HG03025 (cell line): Measurements from ENCODE around the gene CHL1.

Experiments
- ATAC-seq: cut with Tn5 transposase; IDR thresholded peaks from one replicate; pipeline ENCODE4 v1.9.1; 2021; ENCODE audit warnings: mild to moderate bottlenecking, moderate library complexity; ENCODE audit not compliant: unreplicated experiment, low FRiP score

The CHL1 gene

GRCh38 chr3:277873-278272 lies 81.3 kb downstream of the CHL1 start:
- ATAC-seq = peak; percentile 26

GRCh38 chr3:278300-279064 lies 81.9 kb downstream of the CHL1 start:
- peak; percentile 79 for ATAC-seq

GRCh38 chr3:279325-279724 lies 82.8 kb downstream of the CHL1 start:
- ATAC-seq = no peak

- ATAC-seq = no peak
Observed at GRCh38 chr3:280681-281080, 84.1 kb downstream of the CHL1 start.

GRCh38 chr3:284322-284721 lies 87.8 kb downstream of the CHL1 start:
- no peak for ATAC-seq

- ATAC-seq = no peak
Observed at GRCh38 chr3:288417-288816, 91.9 kb downstream of the CHL1 start.

- ATAC-seq = no peak
Observed at GRCh38 chr3:291028-291427, 94.5 kb downstream of the CHL1 start.

GRCh38 chr3:291646-292436 lies 95.3 kb downstream of the CHL1 start:
- no peak for ATAC-seq

GRCh38 chr3:294096-294495 lies 97.5 kb downstream of the CHL1 start:
- ATAC-seq = no peak

GRCh38 chr3:294581-294980 lies 98.0 kb downstream of the CHL1 start:
- ATAC-seq = no peak

GRCh38 chr3:295166-295565 lies 98.6 kb downstream of the CHL1 start:
- no peak for ATAC-seq

- ATAC-seq = no peak
Observed at GRCh38 chr3:297585-297984, 101.0 kb downstream of the CHL1 start.

GRCh38 chr3:299590-300301 lies 103.2 kb downstream of the CHL1 start:
- no peak for ATAC-seq

GRCh38 chr3:307182-307581 lies 110.6 kb downstream of the CHL1 start:
- no peak for ATAC-seq

GRCh38 chr3:308597-309321 lies 112.2 kb downstream of the CHL1 start:
- ATAC-seq = no peak

GRCh38 chr3:312160-312733 lies 115.7 kb downstream of the CHL1 start:
- no peak for ATAC-seq

- ATAC-seq = no peak
Observed at GRCh38 chr3:312911-313310, 116.3 kb downstream of the CHL1 start.

- ATAC-seq = no peak
Observed at GRCh38 chr3:317012-317411, 120.4 kb downstream of the CHL1 start.

- no peak for ATAC-seq
Observed at GRCh38 chr3:318903-319302, 122.3 kb downstream of the CHL1 start.

- ATAC-seq = no peak
Observed at GRCh38 chr3:324423-324822, 127.9 kb downstream of the CHL1 start.
